Lung (tissue), 12 donors: ENCODE results near the gene CDK5R2. TPM values are rescaled to one million over a fixed set of nuclear protein-coding genes. Genes with fewer than 3 reads are reported as not detected.

ENCODE experiments used
- ATAC-seq: fragments of 200-7000 bp; cut with Tn5 transposase; one replicate; pipeline ENCODE4 v1.9.1; 2020; ENCODE audit warnings: moderate number of reproducible peaks; ENCODE audit not compliant: insufficient read depth, low FRiP score
- DNase-seq, 3 donors: peaks; one replicate each; pipeline ENCODE4 v3.0.0-alpha.2; 2013 to 2017
- H3K27ac ChIP-seq, 2 donors: one replicate each; pipeline ENCODE4 v1.5.1; 2013; ENCODE audit warnings: mild to moderate bottlenecking in 2 of 2, moderate library complexity in 2 of 2, control low read depth in 1 of 2, inconsistent platforms in 1 of 2, low read depth in 1 of 2, low read length in 1 of 2
- H3K27me3 ChIP-seq, 3 donors: one replicate each; pipeline ENCODE4 v1.5.1; 2013; ENCODE audit warnings: low read length in 2 of 3; ENCODE audit not compliant: control insufficient read depth in 3 of 3, insufficient read depth in 3 of 3
- H3K36me3 ChIP-seq, 4 donors: one replicate each; pipeline ENCODE4 v1.5.1; 2013; ENCODE audit warnings: low read length in 4 of 4, mild to moderate bottlenecking in 1 of 4, moderate library complexity in 1 of 4; ENCODE audit not compliant: control insufficient read depth in 4 of 4, insufficient read depth in 4 of 4
- H3K4me1 ChIP-seq, 5 donors: one replicate each; pipeline ENCODE4 v1.5.1; 2013; ENCODE audit warnings: low read length in 5 of 5, mild to moderate bottlenecking in 2 of 5, moderate library complexity in 1 of 5; ENCODE audit not compliant: control insufficient read depth in 5 of 5, insufficient read depth in 5 of 5
- H3K4me3 ChIP-seq: one replicate; pipeline ENCODE4 v1.5.1; 2013; ENCODE audit warnings: mild to moderate bottlenecking, control low read depth, moderate library complexity
- H3K9ac ChIP-seq, 2 donors: one replicate each; pipeline ENCODE4 v1.5.1; 2013; ENCODE audit warnings: low read length in 2 of 2, control low read depth in 1 of 2; ENCODE audit not compliant: insufficient read depth in 1 of 2
- H3K9me3 ChIP-seq, 4 donors: one replicate each; pipeline ENCODE4 v1.5.1; 2013; ENCODE audit warnings: low read length in 3 of 4, mild to moderate bottlenecking in 1 of 4, moderate library complexity in 1 of 4; ENCODE audit not compliant: control insufficient read depth in 4 of 4, insufficient read depth in 3 of 4
- CTCF ChIP-seq: IDR thresholded peaks from 2 replicates; pipeline ENCODE4 v1.5.1; 2012; ENCODE audit warnings: mild to moderate bottlenecking; ENCODE audit errors: control extremely low read depth, extremely low read depth
- WGBS, 2 donors: extraction: QIAGEN DNeasy Blood & Tissue Kit; methylation state at CpG; one replicate each; pipeline ENCODE4 v1.1.7; 2013; 5-methylcytosine and 5-hydroxymethylcytosine counted together
- polyA plus RNA-seq, 2 donors: library from polyadenylated mRNA; stranded (reverse); fragments of 200-250 nt; gene quantifications; one replicate each; pipeline ENCODE4 v1.2.1, GENCODE V29; 2013
- total RNA-seq, 2 donors: library from RNA; depleted of rRNA in 1 of 2; stranded (reverse); fragments of >200 nt in 1 of 2; gene quantifications; one replicate each; pipeline ENCODE4 v1.2.1, GENCODE V29; 2014 to 2021
- donor health status: control.
- donor health status: control.
- donor health status: Bipolar disorder and iron deficiency.
- donor health status: healthy.
- donor health status: DM: yes; HTN: yes; CAD: no.

The CDK5R2 gene
- total and polyA plus RNA-seq, 4 donors, result 0.03 to 0.17 (median 0.08) TPM; not detected in 1

DNA sequence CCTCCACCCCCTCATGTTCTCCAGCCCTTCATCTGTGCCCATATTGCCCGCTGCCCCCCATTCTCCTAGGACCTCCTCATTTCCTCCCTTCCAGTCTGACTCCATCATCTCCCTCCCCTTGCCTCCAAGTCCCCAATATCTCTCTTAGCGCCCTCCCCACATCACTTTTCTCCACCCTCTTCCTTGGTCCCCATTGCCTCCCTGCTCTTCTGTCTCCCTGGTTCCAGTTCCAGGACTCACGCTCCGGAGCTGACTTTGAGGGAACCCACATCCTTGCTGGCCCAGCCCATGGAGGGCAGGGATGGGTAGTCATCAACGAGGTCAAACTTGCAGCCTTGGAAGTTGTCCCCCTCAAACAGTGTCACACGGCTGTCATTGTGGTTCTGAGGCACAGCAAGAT is 31.1 kb downstream of the CDK5R2 start:
- WGBS, 2 donors, result 11 to 15% methylated on average over 6 of the region's 6 CpGs
- ATAC-seq, result no peak

GRCh38 chr2:218991674-218992168 is 32.3 kb downstream of the CDK5R2 start:
- H3K4me1 ChIP-seq, result peaks cover 0 to 24% (median 10%) of the 10 kb centered on the region in 5 donors
- H3K27me3 ChIP-seq, result peaks cover 13 to 93% (median 84%) of the 10 kb centered on the region in 3 donors
- H3K4me3 ChIP-seq, result no peak overlapping the region
- peak; percentile 39 to 53 (median 39) for DNase-seq
- no peak for ATAC-seq
- H3K9me3 ChIP-seq, result peaks cover 0 to 8% (median 0%) of the 10 kb centered on the region in 4 donors
- H3K36me3 ChIP-seq, result no peaks in the 10 kb centered on the region
- WGBS, 2 donors, result 7 to 9% methylated on average over 13 of the region's 13 CpGs
- no peak overlapping the region for H3K9ac ChIP-seq
- TF ChIP-seq CTCF, result no peak
- H3K27ac ChIP-seq, result no peak overlapping the region

More for the DNA sequence above, 31.1 kb downstream of the CDK5R2 start:
- H3K4me1 ChIP-seq, result peaks cover 0 to 20% (median 4%) of the 10 kb centered on the region in 5 donors
- no peak overlapping the region for H3K9ac ChIP-seq
- no peak overlapping the region for H3K4me3 ChIP-seq
- no peak overlapping the region for H3K27ac ChIP-seq
- DNase-seq, result no peak
- no peaks in the 10 kb centered on the region for H3K36me3 ChIP-seq
- peaks cover 0 to 8% (median 0%) of the 10 kb centered on the region in 4 donors for H3K9me3 ChIP-seq
- peaks cover 16 to 93% (median 90%) of the 10 kb centered on the region in 3 donors for H3K27me3 ChIP-seq
- TF ChIP-seq CTCF, result no peak

- peaks cover 8 to 93% (median 79%) of the 10 kb centered on the region in 3 donors for H3K27me3 ChIP-seq
- peaks cover 0 to 24% (median 10%) of the 10 kb centered on the region in 5 donors for H3K4me1 ChIP-seq
- DNase-seq (no peak), ATAC-seq (no peak)
- H3K9me3 ChIP-seq, result peaks cover 0 to 8% (median 0%) of the 10 kb centered on the region in 4 donors
- 10% methylated on average over 7 of the region's 7 CpGs for WGBS, 2 donors
- H3K27ac ChIP-seq, result no peak overlapping the region
- TF ChIP-seq CTCF, result no peak
- H3K9ac ChIP-seq, result no peak overlapping the region
- H3K36me3 ChIP-seq, result no peaks in the 10 kb centered on the region
- no peak overlapping the region for H3K4me3 ChIP-seq
Measured at GRCh38 chr2:218992196-218992595, 32.7 kb downstream of the CDK5R2 start.
